ENCODE results near the gene ENOX1. TPM values are rescaled to one million over a fixed set of nuclear protein-coding genes. Genes with fewer than 3 reads are reported as not detected.

The ENOX1 gene
- total RNA-seq, 2 donors from 2014 or later, result 0.33 TPM; not detected in 1

DNA sequence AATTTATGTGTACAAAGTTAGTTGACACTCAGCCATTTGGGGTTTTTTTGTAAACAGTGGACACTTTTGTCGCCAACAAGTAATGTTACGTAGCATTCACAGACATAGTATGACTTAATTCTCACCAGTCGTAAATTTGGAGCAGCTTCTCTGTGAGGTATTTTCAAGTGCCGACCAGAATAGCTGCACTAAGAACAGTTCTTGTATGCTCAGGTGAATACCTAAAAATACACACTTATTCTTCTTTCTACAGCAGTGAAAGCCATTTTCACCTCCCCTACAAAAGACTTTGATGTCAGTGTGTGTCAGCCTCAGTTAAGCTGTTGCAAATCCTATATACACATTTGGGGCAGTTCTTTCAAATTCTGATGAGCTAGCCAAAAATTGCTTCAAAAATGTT is 206.5 kb downstream of the ENOX1 start:
- Mint-ChIP-seq H3K4me1 (no peaks in the 10 kb centered on the region), H3K27me3 (ENCODE audit: insufficient read depth) (peaks cover 62% of the 10 kb centered on the region), H3K9me3 (no peaks in the 10 kb centered on the region), H3K4me3 (no peak overlapping the region), H3K27ac (no peak overlapping the region), H3K36me3 (ENCODE audit: low read depth) (no peaks in the 10 kb centered on the region)
- DNase-seq, result no peak
- TF ChIP-seq CTCF (conservative IDR thresholded peaks at IDR 0.05), result no peak
- 92 to 94% methylated on average over 4 of the region's 4 CpGs for WGBS, 2 experiments (ENCODE audit: insufficient coverage in 1 of 2, insufficient read length in 1 of 2)
- Histone ChIP-seq H3K36me3 (ENCODE audit: control insufficient read depth, insufficient read depth, low read length) (no peaks in the 10 kb centered on the region), H3K27ac (ENCODE audit: low read depth, low read length) (no peak overlapping the region), H3K4me3 (ENCODE audit: low read length) (no peak overlapping the region), H3K9me3 (ENCODE audit: control insufficient read depth, low read length) (peaks cover 5% of the 10 kb centered on the region), H3K27me3 (ENCODE audit: control insufficient read depth, insufficient read depth, low read length, poor library complexity, severe bottlenecking) (peaks cover 87% of the 10 kb centered on the region), H3K9ac (ENCODE audit: extremely low read depth, low read length, poor library complexity, severe bottlenecking) (no peak overlapping the region), H3K4me1 (ENCODE audit: control insufficient read depth, insufficient read depth, low read length) (no peaks in the 10 kb centered on the region)

DNA sequence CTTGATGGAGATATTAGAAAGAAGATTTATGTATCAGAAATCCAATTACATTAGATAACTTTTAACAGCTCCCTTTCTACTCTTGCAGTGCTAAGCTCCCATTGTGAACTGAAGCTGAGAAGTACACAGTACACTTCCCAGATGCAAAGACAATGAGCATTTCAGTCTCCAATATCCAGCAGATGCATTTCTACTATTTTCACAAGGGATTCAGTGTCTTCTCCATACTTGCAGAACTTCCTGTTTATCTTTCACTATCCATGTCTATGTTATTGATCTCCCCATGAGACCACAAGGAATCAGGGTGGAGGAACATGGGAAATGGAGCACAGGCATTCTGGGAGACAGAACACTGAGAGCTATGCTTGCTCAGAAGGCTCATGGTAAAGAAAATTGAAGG is 207.5 kb downstream of the ENOX1 start:
- DNase-seq, result no peak
- H3K9me3 ChIP-seq (ENCODE audit: control insufficient read depth, low read length), result peaks cover 5% of the 10 kb centered on the region
- no peak overlapping the region for H3K27ac Mint-ChIP-seq
- no peaks in the 10 kb centered on the region for H3K4me1 ChIP-seq (ENCODE audit: control insufficient read depth, insufficient read depth, low read length)
- H3K36me3 ChIP-seq (ENCODE audit: control insufficient read depth, insufficient read depth, low read length), result no peaks in the 10 kb centered on the region
- H3K4me1 Mint-ChIP-seq, result no peaks in the 10 kb centered on the region
- peaks cover 87% of the 10 kb centered on the region for H3K27me3 ChIP-seq (ENCODE audit: control insufficient read depth, insufficient read depth, low read length, poor library complexity, severe bottlenecking)
- no peak overlapping the region for H3K27ac ChIP-seq (ENCODE audit: low read depth, low read length)
- H3K4me3 ChIP-seq (ENCODE audit: low read length), result no peak overlapping the region
- H3K4me3 Mint-ChIP-seq, result no peak overlapping the region
- no peaks in the 10 kb centered on the region for H3K9me3 Mint-ChIP-seq
- H3K36me3 Mint-ChIP-seq (ENCODE audit: low read depth), result no peaks in the 10 kb centered on the region
- peaks cover 60% of the 10 kb centered on the region for H3K27me3 Mint-ChIP-seq (ENCODE audit: insufficient read depth)
- H3K9ac ChIP-seq (ENCODE audit: extremely low read depth, low read length, poor library complexity, severe bottlenecking), result no peak overlapping the region
- no peak for TF ChIP-seq CTCF (conservative IDR thresholded peaks at IDR 0.05)

DNA sequence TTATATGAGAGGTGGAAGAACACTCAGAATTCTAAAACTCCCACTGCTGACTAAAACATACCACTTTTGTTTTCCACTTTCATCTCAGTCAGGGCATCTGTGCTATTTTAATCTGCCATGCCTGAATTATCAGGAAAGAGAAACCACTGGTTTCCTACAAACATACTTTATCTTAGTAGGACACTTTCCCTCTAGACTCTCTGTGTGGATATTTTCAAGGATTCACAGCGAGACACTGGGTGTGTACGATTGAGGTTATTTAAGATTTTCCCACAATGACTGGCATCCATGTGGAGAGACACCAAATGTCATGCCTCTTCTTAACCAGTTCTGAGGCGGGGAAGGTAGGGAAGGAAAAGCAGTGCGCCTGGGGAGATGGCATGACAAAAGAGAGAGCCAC is 212.2 kb downstream of the ENOX1 start:
- Mint-ChIP-seq H3K27ac (no peak overlapping the region), H3K4me3 (no peak overlapping the region), H3K27me3 (ENCODE audit: insufficient read depth) (peaks cover 29% of the 10 kb centered on the region), H3K36me3 (ENCODE audit: low read depth) (no peaks in the 10 kb centered on the region), H3K9me3 (no peaks in the 10 kb centered on the region), H3K4me1 (no peaks in the 10 kb centered on the region)
- Histone ChIP-seq H3K27ac (ENCODE audit: low read depth, low read length) (no peak overlapping the region), H3K4me3 (ENCODE audit: low read length) (no peak overlapping the region), H3K9me3 (ENCODE audit: control insufficient read depth, low read length) (peaks cover 5% of the 10 kb centered on the region), H3K27me3 (ENCODE audit: control insufficient read depth, insufficient read depth, low read length, poor library complexity, severe bottlenecking) (peaks cover 80% of the 10 kb centered on the region), H3K9ac (ENCODE audit: extremely low read depth, low read length, poor library complexity, severe bottlenecking) (no peak overlapping the region), H3K36me3 (ENCODE audit: control insufficient read depth, insufficient read depth, low read length) (no peaks in the 10 kb centered on the region), H3K4me1 (ENCODE audit: control insufficient read depth, insufficient read depth, low read length) (no peaks in the 10 kb centered on the region)
- WGBS, 2 experiments (ENCODE audit: insufficient coverage in 1 of 2, insufficient read length in 1 of 2), result 96 to 100% methylated on average over 2 to 4 of the region's 4 CpGs
- no peak for DNase-seq
- no peak for TF ChIP-seq CTCF (conservative IDR thresholded peaks at IDR 0.05)

Data from endodermal cell (in vitro differentiated cells).